Ascending aorta (tissue), 2 donors: ENCODE measurements around the gene GPC6. TPM values are rescaled to one million over a fixed set of nuclear protein-coding genes. Genes with fewer than 3 reads are reported as not detected.

Experiments
- DNase-seq, 2 donors: peaks; one replicate each; pipeline ENCODE4 v3.0.0-alpha.2; 2019; ENCODE audit warnings: low spot score in 2 of 2
- H3K27ac ChIP-seq, 2 donors: fragments of 200-600 bp; sonication (generic); one replicate each; pipeline ENCODE4 v1.5.1; 2016 to 2017; ENCODE audit warnings: mild to moderate bottlenecking in 1 of 2
- H3K27me3 ChIP-seq: fragments of 200-600 bp; sonication (generic); one replicate; pipeline ENCODE4 v1.5.1; 2017
- H3K36me3 ChIP-seq, 2 donors: fragments of 200-600 bp; sonication (generic); one replicate each; pipeline ENCODE4 v1.5.1; 2016
- H3K4me1 ChIP-seq, 2 donors: fragments of 200-600 bp; sonication (generic); one replicate each; pipeline ENCODE4 v1.5.1; 2016 to 2017; ENCODE audit warnings: mild to moderate bottlenecking in 1 of 2
- H3K4me3 ChIP-seq, 2 donors: fragments of 200-600 bp; sonication (generic); one replicate each; pipeline ENCODE4 v1.5.1; 2016 to 2017; ENCODE audit warnings: mild to moderate bottlenecking in 1 of 2
- H3K9me3 ChIP-seq, 2 donors: fragments of 200-600 bp; sonication (generic); one replicate each; pipeline ENCODE4 v1.5.1; 2016
- intact Hi-C: fragments of 100-400 bp; cut with DNase I; formaldehyde crosslinking; loops from one replicate; pipeline ENCODE4 v1.15.1; 2023
- total RNA-seq: library from RNA; depleted of rRNA; stranded (reverse); fragments of >200 nt; gene quantifications from one replicate; pipeline ENCODE4 v1.1.0, GENCODE V29; 2016
- TF ChIP-seq, protein P1 (sequence below), 3 experiments: fragments of 200-600 bp in 2 of 3; fragments of 450-650 bp in 1 of 3; sonication (generic) in 2 of 3; IDR thresholded peaks; one replicate each; pipeline ENCODE4 v1.5.1; 2016 to 2019; ENCODE audit warnings: antibody characterized with exemption in 3 of 3, mild to moderate bottlenecking in 1 of 3, moderate library complexity in 1 of 3

The GPC6 gene
- total RNA-seq, 1 donor from 2014 or later: 23.2 TPM

DNA sequence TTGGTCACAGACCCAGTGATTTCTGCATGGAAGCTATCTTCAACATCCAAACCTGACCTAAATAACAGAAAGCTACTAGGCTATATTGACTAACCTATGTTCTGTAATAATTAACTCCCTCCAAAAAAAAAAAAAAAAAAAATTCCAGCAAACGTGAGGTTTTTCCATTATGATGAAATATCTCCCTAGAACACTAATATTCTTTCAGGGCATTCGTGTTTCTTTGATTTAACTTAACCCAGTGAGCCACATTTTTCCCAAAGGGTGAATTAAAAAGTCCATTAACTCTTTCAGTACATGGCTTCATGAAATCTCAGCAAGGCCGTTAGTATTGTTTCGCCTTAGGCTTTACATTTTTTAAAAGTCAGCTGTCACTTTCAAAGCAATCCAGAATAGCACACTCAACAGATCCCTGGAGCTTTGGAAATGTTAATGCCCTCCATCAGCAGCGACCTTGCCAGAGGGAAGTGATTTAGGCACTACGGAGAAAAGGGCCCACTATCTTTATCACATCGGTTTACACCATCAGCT is 1077.1 kb downstream of the GPC6 start:
- intact Hi-C loops: no loop called here
- H3K36me3 ChIP-seq: no peaks in the 10 kb centered on the region
- no peak for DNase-seq
- TF ChIP-seq, protein P1, sequence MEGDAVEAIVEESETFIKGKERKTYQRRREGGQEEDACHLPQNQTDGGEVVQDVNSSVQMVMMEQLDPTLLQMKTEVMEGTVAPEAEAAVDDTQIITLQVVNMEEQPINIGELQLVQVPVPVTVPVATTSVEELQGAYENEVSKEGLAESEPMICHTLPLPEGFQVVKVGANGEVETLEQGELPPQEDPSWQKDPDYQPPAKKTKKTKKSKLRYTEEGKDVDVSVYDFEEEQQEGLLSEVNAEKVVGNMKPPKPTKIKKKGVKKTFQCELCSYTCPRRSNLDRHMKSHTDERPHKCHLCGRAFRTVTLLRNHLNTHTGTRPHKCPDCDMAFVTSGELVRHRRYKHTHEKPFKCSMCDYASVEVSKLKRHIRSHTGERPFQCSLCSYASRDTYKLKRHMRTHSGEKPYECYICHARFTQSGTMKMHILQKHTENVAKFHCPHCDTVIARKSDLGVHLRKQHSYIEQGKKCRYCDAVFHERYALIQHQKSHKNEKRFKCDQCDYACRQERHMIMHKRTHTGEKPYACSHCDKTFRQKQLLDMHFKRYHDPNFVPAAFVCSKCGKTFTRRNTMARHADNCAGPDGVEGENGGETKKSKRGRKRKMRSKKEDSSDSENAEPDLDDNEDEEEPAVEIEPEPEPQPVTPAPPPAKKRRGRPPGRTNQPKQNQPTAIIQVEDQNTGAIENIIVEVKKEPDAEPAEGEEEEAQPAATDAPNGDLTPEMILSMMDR (IDR thresholded peaks at IDR 0.05): no peak
- no peaks in the 10 kb centered on the region for H3K27me3 ChIP-seq
- no peaks in the 10 kb centered on the region for H3K4me1 ChIP-seq
- H3K9me3 ChIP-seq: no peaks in the 10 kb centered on the region
- H3K27ac ChIP-seq: no peak overlapping the region
- H3K4me3 ChIP-seq: no peak overlapping the region

DNA sequence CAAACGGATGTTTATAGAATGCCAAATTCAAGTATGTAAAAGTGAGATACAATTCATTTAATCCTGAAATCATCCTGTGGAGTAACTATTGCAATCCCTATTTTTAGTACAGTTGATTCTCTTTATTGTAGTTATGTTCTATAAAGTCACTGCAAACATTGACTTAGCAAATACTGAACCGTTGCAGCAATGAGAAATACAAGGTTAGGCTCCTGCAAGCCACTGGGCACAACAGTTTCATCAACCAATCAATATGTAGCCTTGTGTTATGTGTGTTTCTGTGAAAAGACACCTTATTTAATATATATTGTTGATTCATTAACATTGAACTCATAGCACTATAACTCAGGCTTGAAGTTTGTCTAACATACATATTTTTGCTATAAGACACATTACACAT is 1078.4 kb downstream of the GPC6 start:
- no peaks in the 10 kb centered on the region for H3K27me3 ChIP-seq
- no peak for DNase-seq
- H3K9me3 ChIP-seq: no peaks in the 10 kb centered on the region
- no peaks in the 10 kb centered on the region for H3K36me3 ChIP-seq
- TF ChIP-seq, protein P1 (IDR thresholded peaks at IDR 0.05): no peak
- no peaks in the 10 kb centered on the region for H3K4me1 ChIP-seq
- H3K27ac ChIP-seq: no peak overlapping the region
- intact Hi-C loops: no loop called here
- H3K4me3 ChIP-seq: no peak overlapping the region

DNA sequence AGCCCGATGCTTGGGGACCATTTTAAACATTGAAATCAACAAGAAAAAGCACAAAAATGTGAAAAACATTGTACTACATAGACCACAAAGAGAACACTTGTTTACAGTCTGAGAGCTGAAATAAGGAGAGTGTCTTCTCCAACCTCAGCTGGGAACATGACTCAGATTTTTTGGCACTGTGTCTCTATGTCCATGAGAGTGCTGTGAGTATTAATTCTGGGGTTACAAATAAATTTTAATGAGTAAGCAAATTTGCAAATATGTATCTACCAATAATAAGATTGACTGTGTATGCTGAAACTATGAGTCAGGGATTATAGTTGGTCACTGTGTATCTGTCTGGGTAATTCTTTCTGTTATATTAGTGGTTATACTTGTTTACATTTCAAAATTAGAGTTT is 1078.9 kb downstream of the GPC6 start:
- Histone ChIP-seq H3K27ac (no peak overlapping the region), H3K36me3 (no peaks in the 10 kb centered on the region), H3K27me3 (no peaks in the 10 kb centered on the region), H3K9me3 (no peaks in the 10 kb centered on the region), H3K4me1 (no peaks in the 10 kb centered on the region), H3K4me3 (no peak overlapping the region)
- TF ChIP-seq, protein P1 (IDR thresholded peaks at IDR 0.05): no peak
- intact Hi-C loops: no loop called here
- no peak for DNase-seq

DNA sequence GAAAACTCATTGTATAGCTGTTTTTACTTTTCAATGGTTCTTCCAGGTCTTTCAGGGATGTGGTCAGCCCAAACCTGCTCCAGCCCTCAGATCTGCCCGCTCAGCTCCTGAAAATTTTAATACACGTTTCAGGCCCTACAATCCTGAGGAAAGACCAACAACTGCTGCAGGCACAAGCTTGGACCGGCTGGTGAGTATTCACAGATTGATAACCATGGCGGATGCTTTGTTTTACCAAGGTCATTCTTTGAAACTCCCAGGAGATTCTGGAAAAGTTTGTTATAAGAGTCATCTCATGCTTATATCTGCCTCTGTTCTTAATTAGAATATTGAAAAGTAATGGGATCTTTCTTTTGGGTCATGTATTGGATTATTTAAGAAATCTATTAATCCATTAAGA is 1079.3 kb downstream of the GPC6 start:
- H3K27me3 ChIP-seq: no peaks in the 10 kb centered on the region
- DNase-seq: no peak
- no peaks in the 10 kb centered on the region for H3K9me3 ChIP-seq
- intact Hi-C loops: no loop called here
- H3K4me3 ChIP-seq: no peak overlapping the region
- no peaks in the 10 kb centered on the region for H3K4me1 ChIP-seq
- no peak overlapping the region for H3K27ac ChIP-seq
- no peaks in the 10 kb centered on the region for H3K36me3 ChIP-seq
- TF ChIP-seq, protein P1 (IDR thresholded peaks at IDR 0.05): no peak

DNA sequence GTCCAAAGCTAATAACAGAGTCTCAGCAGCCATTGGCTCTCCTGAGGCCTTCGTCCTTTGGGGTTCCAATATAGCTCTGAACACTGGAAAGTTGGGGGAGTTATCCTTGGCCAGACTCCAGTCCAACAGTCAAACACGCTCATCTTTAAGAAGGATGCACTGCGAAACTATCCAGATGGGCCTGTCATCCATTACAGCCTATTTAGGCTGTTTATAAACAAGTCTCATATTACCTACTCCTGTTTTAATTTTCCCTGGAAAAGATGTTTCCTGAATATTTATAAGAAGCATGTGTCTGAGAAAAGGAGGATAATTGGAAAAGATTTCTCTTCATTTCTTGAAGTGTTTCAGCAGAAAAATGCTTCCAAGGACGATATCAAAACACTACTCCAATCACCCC is 1082.2 kb downstream of the GPC6 start:
- H3K27me3 ChIP-seq: no peaks in the 10 kb centered on the region
- no peak overlapping the region for H3K27ac ChIP-seq
- no peak for DNase-seq
- no peak overlapping the region for H3K4me3 ChIP-seq
- intact Hi-C loops: no loop called here
- no peaks in the 10 kb centered on the region for H3K9me3 ChIP-seq
- TF ChIP-seq, protein P1 (IDR thresholded peaks at IDR 0.05): no peak
- H3K4me1 ChIP-seq: no peaks in the 10 kb centered on the region
- H3K36me3 ChIP-seq: no peaks in the 10 kb centered on the region

DNA sequence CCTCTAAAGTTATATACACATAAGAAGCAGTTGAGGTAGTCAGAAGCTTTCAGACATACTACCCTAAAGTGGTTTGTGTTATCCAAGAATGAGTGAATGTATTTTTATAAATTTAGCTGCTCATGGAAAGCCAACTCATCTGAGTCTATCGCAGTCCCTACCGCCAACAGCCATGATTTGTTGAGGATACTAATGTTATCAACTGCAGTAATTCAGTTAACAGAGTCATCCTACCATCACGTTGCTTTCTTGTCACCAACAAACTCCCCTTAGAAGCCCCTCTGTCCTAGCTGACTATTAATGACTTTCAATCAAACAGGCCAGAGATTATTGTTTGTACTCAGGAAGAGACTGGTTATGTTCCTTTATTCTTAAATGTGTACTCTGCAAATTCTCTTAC is 1083.0 kb downstream of the GPC6 start:
- Histone ChIP-seq H3K27me3 (no peaks in the 10 kb centered on the region), H3K9me3 (no peaks in the 10 kb centered on the region), H3K4me3 (no peak overlapping the region), H3K4me1 (no peaks in the 10 kb centered on the region), H3K36me3 (no peaks in the 10 kb centered on the region), H3K27ac (no peak overlapping the region)
- intact Hi-C loops: no loop called here
- no peak for DNase-seq
- TF ChIP-seq, protein P1 (IDR thresholded peaks at IDR 0.05): no peak
